Peyer's patch (tissue), 4 donors: Measurements from ENCODE around the gene DYNLT5. TPM values are rescaled to one million over a fixed set of nuclear protein-coding genes. Genes with fewer than 3 reads are reported as not detected.

Experiments
- DNase-seq, 3 donors: peaks; one replicate each; pipeline ENCODE4 v3.0.0-alpha.2; 2017 to 2019
- H3K27ac ChIP-seq, 4 donors: fragments of 200-600 bp; sonication (generic); one replicate each; pipeline ENCODE4 v1.5.1; 2016 to 2019
- H3K27me3 ChIP-seq, 2 donors: fragments of 200-600 bp; sonication (generic); one replicate each; pipeline ENCODE4 v1.5.1; 2019
- H3K36me3 ChIP-seq, 3 donors: fragments of 200-600 bp; sonication (generic); one replicate each; pipeline ENCODE4 v1.5.1; 2016 to 2019
- H3K4me1 ChIP-seq, 4 donors: fragments of 200-600 bp; sonication (generic); one replicate each; pipeline ENCODE4 v1.5.1; 2016 to 2019
- H3K4me3 ChIP-seq, 4 donors: fragments of 200-600 bp; sonication (generic); 1 replicate in 3 of 4; 2 replicates in 1 of 4; pipeline ENCODE4 v1.5.1; 2016 to 2019; ENCODE audit warnings: mild to moderate bottlenecking in 1 of 4
- H3K9me3 ChIP-seq, 4 donors: fragments of 200-600 bp; sonication (generic); one replicate each; pipeline ENCODE4 v1.5.1; 2016 to 2019; ENCODE audit warnings: mild to moderate bottlenecking in 1 of 4
- POLR2A ChIP-seq, 2 donors: fragments of 450-650 bp; IDR thresholded peaks; one replicate each; pipeline ENCODE4 v1.5.1; 2017; ENCODE audit warnings: antibody characterized with exemption in 2 of 2, mild to moderate bottlenecking in 2 of 2, moderate library complexity in 2 of 2
- total RNA-seq, 4 donors: library from RNA; depleted of rRNA; stranded (reverse); fragments of >200 nt; gene quantifications; one replicate each; pipeline ENCODE4 v1.1.0, GENCODE V29; 2016
- TF ChIP-seq, protein P1 (sequence below), 6 experiments: fragments of 450-650 bp in 4 of 6; fragments of 200-600 bp in 2 of 6; sonication (generic) in 1 of 6; IDR thresholded peaks; one replicate each; pipeline ENCODE4 v1.5.1; 2017 to 2019; ENCODE audit warnings: antibody characterized with exemption in 6 of 6, mild to moderate bottlenecking in 3 of 6, moderate library complexity in 1 of 6

Gene DYNLT5
- total RNA-seq, 4 donors from 2014 or later: 0.88 to 4.1 TPM; not detected in 2

DNA sequence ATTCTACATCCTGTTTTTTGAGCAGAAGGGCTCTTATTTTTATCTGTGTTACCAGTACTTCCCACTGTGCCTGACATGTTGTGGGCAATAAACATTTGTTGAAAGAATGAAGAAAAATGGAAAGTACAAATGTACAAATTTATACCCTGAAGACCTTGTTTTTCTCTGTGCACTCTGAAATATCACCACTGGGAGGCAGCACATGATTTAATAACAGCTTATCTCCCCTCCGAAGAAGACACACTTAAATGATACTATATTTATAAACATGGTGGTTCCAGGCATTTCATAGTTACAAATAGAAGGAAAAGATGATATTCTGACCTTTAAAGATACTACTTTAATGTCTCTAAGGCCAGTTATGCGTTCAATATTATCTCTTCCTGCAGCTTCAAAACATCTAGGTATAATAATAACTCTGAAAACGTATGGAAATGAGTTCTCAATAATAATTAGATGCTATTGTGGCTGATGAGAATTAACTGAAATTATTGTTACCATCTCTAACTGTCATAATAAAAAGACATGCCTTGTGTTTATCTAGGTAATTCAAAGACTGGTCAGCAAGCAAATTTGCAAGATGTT, 12.8 kb downstream of the DYNLT5 start:
- Histone ChIP-seq H3K9me3 (no peaks in the 10 kb centered on the region), H3K36me3 (no peaks in the 10 kb centered on the region), H3K27me3 (no peaks in the 10 kb centered on the region), H3K4me3 (no peak overlapping the region), H3K4me1 (no peaks in the 10 kb centered on the region), H3K27ac (no peak overlapping the region)
- TF ChIP-seq, protein P1, sequence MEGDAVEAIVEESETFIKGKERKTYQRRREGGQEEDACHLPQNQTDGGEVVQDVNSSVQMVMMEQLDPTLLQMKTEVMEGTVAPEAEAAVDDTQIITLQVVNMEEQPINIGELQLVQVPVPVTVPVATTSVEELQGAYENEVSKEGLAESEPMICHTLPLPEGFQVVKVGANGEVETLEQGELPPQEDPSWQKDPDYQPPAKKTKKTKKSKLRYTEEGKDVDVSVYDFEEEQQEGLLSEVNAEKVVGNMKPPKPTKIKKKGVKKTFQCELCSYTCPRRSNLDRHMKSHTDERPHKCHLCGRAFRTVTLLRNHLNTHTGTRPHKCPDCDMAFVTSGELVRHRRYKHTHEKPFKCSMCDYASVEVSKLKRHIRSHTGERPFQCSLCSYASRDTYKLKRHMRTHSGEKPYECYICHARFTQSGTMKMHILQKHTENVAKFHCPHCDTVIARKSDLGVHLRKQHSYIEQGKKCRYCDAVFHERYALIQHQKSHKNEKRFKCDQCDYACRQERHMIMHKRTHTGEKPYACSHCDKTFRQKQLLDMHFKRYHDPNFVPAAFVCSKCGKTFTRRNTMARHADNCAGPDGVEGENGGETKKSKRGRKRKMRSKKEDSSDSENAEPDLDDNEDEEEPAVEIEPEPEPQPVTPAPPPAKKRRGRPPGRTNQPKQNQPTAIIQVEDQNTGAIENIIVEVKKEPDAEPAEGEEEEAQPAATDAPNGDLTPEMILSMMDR (IDR thresholded peaks at IDR 0.05): peak; percentile 30 to 78 (median 75)
- TF ChIP-seq POLR2A (IDR thresholded peaks at IDR 0.05): no peak
- DNase-seq: peak in 2 of 3 donors; percentile 45 to 64

- H3K36me3 ChIP-seq: no peaks in the 10 kb centered on the region
- no peaks in the 10 kb centered on the region for H3K9me3 ChIP-seq
- H3K27me3 ChIP-seq: no peaks in the 10 kb centered on the region
- no peak overlapping the region for H3K27ac ChIP-seq
- H3K4me3 ChIP-seq: no peak overlapping the region
- TF ChIP-seq POLR2A (IDR thresholded peaks at IDR 0.05): no peak
- TF ChIP-seq, protein P1 (IDR thresholded peaks at IDR 0.05): no peak
- DNase-seq: no peak
- H3K4me1 ChIP-seq: no peaks in the 10 kb centered on the region
These were observed 15.4 kb downstream of the DYNLT5 start for GRCh38 chr1:66767626-66768025.

DNA sequence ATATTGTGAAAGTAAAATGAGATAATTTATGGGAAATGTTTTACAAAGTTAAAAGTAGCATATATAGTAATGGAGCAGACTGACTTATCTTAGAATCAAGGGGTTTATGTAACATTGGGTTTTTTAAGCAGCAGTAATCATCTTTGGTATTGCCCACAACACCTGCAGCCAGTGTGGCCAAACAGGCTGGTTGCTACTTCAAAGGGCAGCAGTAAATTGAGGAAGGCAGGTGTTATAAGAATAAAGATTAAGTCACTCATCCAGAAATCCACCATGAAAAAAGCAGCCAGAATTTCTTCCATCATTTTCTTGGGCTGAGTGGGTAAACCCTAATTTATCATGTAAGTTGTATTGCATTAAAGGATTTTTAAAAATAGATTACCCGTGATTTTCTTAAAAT, 16.7 kb downstream of the DYNLT5 start:
- DNase-seq: no peak
- no peak overlapping the region for H3K4me3 ChIP-seq
- H3K27ac ChIP-seq: no peak overlapping the region
- no peak for TF ChIP-seq POLR2A (IDR thresholded peaks at IDR 0.05)
- TF ChIP-seq, protein P1 (IDR thresholded peaks at IDR 0.05): no peak
- H3K36me3 ChIP-seq: no peaks in the 10 kb centered on the region
- H3K9me3 ChIP-seq: no peaks in the 10 kb centered on the region
- H3K27me3 ChIP-seq: no peaks in the 10 kb centered on the region
- H3K4me1 ChIP-seq: no peaks in the 10 kb centered on the region

DNA sequence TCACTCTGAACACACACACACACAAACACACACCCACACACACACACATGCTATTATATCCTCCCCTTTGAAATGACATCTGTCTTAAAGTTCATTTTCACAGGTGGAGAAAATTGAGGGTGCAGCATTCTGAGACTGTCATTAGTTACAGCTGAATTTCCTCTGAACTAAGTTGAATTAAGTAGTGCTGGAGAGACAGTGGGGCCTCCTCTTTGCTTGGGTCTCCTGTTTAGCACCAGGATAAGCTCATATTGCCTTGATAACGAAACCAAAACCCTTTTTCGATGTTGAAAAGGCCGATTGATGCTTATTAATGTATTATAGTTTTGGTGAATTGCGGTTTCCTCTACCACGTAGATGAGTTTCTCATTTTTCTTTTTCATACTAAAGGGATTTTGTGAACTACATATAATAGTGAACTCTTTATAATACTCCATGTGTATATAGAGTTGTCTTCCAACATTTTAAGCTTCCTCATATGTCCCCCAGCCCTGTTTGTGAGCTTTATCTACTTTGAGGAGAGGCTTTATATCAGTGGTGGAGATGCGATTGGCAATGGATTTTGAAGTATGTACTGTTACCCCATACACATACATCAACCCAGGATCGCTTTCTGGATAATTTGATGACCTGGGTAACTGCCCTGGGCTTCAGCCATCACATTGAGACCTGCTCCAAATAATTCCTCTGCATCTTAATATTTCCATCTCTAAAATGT, 17.4 kb downstream of the DYNLT5 start:
- Histone ChIP-seq H3K27ac (no peak overlapping the region), H3K27me3 (no peaks in the 10 kb centered on the region), H3K9me3 (no peaks in the 10 kb centered on the region), H3K4me1 (no peaks in the 10 kb centered on the region), H3K36me3 (no peaks in the 10 kb centered on the region), H3K4me3 (no peak overlapping the region)
- TF ChIP-seq POLR2A (IDR thresholded peaks at IDR 0.05): no peak
- TF ChIP-seq, protein P1 (IDR thresholded peaks at IDR 0.05): no peak
- DNase-seq: no peak

DNA sequence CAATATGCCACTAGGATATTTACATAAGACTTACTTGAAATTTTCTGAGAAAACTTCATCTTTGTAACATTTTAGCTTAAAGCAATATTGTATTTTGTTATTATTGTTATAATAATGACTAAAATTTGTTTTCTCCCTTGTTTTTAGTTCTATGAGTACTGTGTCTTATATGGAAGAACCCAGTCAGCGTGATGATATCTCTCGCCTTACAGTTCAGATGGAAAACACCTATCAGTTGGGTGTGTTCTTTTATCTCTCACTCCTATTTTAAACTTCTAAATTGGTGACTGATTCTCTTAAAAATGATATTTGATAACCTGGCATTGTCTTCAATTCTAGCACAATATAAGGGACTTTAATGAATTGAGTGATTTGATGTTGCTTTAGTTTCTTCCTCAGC, 18.0 kb downstream of the DYNLT5 start:
- H3K36me3 ChIP-seq: no peaks in the 10 kb centered on the region
- H3K27me3 ChIP-seq: no peaks in the 10 kb centered on the region
- H3K4me3 ChIP-seq: no peak overlapping the region
- no peak for DNase-seq
- no peaks in the 10 kb centered on the region for H3K4me1 ChIP-seq
- H3K9me3 ChIP-seq: no peaks in the 10 kb centered on the region
- H3K27ac ChIP-seq: no peak overlapping the region
- TF ChIP-seq, protein P1 (IDR thresholded peaks at IDR 0.05): no peak
- no peak for TF ChIP-seq POLR2A (IDR thresholded peaks at IDR 0.05)
